ENCODE measurements around the gene ETV3.
"Not testable (repeated sequence)": the region's sequence is repeated elsewhere in the genome, so short reads cannot be mapped to it uniquely, and the experiment has no call there.

The ETV3 gene

GRCh38 chr1:157111396-157112165 is 26.6 kb downstream of the ETV3 start:
- DNase-seq: no peak

GRCh38 chr1:157110686-157111085 is 27.5 kb downstream of the ETV3 start:
- DNase-seq: no peak

DNA sequence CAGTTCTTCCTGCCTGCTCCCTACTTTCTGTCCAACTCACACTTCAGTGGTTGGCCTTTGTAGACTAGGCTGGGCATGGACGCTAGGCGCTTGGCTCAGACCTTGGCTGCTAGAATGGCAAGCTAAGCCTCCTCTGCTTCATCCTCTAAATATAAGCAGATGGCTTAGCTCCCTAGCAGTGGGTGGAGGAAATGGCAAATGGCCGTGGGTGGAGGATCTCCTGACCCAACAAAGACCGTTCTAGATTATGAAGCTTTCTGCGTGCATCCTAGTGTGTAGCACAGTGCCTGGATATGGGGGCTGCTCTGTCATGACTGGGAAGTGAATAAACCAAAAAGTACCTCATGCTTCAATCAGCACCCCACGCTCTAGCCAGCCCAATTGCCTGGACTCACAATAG is 28.2 kb downstream of the ETV3 start:
- DNase-seq: peak; percentile 88 to 95 (median 90)

- no peak for DNase-seq
Observed at GRCh38 chr1:157108448-157108847, 29.7 kb downstream of the ETV3 start.

DNA sequence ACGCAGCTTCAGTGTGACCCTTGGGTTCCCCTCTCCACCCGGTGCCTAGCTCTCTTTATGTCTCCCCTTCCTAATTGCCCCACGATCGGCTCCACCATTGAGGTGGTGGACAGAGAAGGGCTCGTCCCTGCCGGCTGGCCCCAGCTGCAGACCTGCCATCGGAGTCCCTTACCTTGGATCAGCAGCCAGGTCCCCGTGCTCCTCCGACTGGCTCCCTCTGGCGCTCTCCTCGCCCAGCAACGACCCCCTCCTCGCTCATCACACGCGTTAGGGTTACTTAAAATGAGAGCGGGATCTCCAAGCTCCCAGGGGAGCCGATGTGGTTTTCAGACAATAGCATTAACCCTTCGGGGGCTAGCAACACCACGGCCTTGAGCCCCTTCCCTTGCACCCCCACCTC is 30.5 kb downstream of the ETV3 start:
- no peak for DNase-seq

GRCh38 chr1:157106813-157107189 is 31.4 kb downstream of the ETV3 start:
- DNase-seq: peak in 1 of 4 experiments; percentile 35

- DNase-seq: peak; percentile 92 to 97 (median 94)
Observed at GRCh38 chr1:157105988-157106812, 32.0 kb downstream of the ETV3 start.

GRCh38 chr1:157105298-157105987 is 32.8 kb downstream of the ETV3 start:
- no peak for DNase-seq

- no peak for DNase-seq
Observed at GRCh38 chr1:157104598-157105293, 33.4 kb downstream of the ETV3 start.

DNA sequence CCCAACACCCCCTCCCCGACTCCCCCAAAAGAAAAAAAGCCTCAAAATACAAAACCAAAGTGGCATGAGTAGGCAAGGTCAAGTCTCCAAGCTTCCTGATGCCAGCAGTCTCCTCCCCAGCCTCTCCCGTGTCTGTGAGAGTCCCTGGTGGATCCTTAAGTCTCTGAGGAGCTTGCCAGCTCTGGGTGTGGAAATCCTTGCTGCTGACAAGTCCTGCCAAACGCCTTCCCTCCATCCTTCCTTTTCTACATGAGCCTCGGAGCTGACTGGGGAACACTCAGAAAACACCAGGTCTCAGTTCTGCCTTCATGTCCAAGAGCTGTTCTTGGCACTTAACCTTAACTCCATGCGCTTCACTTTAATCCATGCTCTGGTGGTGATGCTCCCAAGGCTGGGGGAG is 34.9 kb downstream of the ETV3 start:
- peak in 3 of 4 experiments; percentile 38 to 45 (median 44) for DNase-seq

DNA sequence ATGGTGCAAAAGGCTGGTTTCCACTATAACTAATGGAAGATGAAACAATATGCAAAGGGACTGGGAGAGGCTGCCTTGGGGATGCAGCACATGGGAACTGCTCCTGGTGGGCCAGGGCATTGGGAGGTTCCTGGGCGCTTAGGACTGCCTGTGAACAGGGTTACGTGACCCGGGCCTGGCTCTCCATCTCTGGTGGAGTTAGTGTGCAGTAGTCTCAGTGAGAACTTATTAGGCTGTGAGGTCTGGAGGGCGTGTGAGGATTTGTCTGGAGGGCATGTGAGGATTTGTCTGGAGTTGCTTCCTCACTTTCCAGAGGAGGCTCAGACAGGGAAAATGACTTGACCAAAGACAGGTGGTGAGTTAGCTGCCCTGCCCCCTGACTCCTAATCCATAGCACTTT is 37.0 kb downstream of the ETV3 start:
- DNase-seq: no peak

- peak; percentile 77 to 88 (median 86) for DNase-seq
Observed at GRCh38 chr1:157099633-157100009, 38.6 kb downstream of the ETV3 start, which contains the start of gene ETV3L. ETV3L (minus strand) TSS chr1:157099808; CDS start chr1:157099523, 285 bp downstream.

DNA sequence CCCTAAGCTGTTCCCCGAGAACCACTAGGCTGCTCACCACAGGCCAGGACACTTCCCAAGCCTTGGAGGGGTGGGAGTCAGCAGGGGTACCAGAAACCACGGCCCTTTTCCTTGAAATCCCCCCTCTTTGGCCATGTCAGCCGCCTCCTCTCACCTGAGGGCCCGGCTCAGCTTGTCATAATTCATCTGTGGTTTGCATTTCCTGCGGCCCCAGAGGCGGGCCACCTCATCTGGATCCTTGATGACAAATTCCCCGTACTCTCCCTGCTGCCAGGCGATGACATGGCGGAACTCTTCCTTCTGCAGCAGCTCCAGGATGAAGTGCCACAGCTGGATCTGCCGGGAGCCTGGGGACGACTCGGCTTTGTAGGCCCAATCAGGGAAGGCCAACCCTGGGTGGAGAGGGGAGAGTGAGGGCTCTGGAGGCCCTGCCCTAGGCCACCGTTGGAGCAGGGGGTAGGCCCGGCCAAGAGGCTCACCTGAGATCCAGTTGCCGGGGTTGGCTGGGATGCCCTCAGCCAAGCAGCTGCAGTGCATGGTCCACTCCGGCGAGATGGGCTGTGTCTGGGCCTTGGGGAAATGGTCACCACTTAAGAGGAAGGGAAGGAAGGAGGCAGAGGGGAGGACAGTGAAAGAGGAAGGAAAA is 39.1 kb downstream of the ETV3 start:
- DNase-seq: not testable (repeated sequence)

DNA sequence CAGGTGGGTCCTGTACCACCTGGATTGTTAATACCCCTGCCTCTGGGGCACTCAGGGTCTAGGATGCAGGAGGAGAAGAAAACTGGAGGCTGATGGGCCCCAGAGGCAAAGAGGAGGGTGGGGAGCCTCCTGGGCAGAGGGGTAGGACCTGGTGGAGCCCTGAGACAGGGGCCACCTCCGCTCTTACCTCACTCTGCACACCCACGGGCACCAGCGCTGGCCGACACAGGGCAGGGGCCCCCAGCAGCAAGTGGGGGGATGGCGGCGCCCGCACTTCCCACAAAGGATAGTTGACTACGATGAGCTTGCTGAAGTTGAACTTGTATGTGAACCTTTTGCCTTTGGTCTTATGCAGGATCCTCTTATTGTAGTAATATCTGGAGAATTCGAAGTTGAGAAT is 39.7 kb downstream of the ETV3 start:
- DNase-seq: no peak

DNA sequence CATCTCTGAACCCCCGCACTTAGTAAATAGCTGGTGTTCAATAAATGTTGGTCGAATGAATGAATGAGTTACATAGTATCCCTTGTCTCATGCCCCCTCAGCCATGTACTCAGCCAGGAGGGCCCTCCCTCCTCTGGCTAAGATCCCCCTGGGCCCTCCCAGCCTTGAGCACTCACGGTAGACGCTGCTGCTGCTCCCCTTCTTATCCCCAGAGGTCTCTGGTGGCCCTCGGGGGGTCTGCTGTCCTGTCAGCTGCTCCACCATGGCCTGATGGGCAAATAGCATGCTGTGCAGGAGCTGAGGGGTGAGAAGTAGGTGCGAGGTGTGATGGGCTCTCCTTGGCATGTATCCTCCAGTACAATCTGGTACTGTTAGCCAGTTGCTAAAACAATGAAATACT is 40.5 kb downstream of the ETV3 start:
- no peak for DNase-seq

DNA sequence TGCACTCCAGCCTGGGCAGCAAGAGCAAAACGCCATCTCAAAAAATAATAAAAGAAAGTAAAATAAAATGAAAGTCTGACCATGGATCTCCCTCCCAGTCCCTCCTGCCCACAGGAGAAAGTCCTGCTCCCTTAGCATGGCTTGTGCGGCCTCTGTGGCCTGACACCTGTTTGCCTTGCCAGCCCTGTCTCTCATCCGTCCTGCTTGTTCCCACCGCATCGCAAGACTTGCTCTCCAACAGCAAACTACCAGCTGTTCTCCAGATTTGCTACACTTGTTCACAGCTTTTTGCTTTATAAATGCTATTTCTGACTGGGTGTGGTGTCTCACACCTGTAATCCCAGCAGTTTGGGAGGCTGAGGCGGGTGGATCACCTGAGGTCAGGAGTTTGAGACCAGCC is 41.3 kb downstream of the ETV3 start:
- no peak for DNase-seq

GRCh38 chr1:157095551-157095950 is 42.6 kb downstream of the ETV3 start:
- DNase-seq: no peak

DNA sequence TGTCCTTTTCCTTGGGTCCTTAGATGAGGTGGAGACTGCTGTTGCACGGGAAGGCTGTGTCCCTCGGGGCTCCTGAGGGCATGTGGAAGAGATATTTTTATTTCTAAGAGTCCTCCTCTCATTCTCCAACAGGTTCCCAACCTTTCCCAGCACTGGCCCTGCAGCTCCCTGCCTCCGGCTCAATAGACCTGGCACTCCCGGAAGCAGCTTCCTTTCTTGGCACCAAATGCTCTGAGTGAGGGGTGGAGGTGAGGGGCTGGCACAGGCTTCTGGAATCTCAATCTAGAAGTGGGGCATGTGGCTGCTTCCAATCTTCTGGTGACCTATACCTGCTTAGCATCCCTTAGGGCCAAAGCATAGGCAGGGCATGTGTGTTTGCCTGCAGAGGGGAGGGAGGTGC is 43.1 kb downstream of the ETV3 start:
- DNase-seq: no peak

DNA sequence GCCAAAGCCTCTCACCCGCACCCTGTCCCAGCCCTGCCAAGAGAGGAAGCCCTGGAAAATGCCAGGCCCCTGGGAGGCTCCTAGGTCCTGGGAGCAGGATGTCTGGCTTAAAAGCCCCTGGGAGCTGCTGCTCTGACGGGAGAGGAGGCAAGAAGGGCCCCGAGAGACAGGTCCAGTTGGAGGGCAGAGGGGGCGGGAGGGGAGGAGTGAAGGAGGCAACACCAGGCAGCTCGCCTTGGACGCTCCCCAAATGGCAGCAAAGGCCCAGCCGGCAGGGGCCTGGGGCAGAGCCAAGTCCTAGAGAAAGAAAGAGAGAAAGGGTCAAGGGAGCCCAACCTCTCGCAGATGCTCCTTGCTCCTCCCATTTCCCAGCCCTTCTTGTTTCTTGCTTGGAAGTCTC is 45.4 kb downstream of the ETV3 start:
- DNase-seq: no peak

GRCh38 chr1:157091668-157092273 is 46.4 kb downstream of the ETV3 start:
- DNase-seq: no peak

GRCh38 chr1:157091186-157091585 is 47.0 kb downstream of the ETV3 start:
- DNase-seq: no peak

- no peak for DNase-seq
Observed at GRCh38 chr1:157090771-157091170, 47.4 kb downstream of the ETV3 start.

Measured in suppressor macrophage (primary cell).